GM19351 (cell line): Measurements from ENCODE around the gene TADA2B.

Source experiments
- ATAC-seq: cut with Tn5 transposase; IDR thresholded peaks from one replicate; pipeline ENCODE4 v1.9.1; 2021; ENCODE audit warnings: mild to moderate bottlenecking, moderate library complexity; ENCODE audit not compliant: unreplicated experiment

TADA2B gene

DNA sequence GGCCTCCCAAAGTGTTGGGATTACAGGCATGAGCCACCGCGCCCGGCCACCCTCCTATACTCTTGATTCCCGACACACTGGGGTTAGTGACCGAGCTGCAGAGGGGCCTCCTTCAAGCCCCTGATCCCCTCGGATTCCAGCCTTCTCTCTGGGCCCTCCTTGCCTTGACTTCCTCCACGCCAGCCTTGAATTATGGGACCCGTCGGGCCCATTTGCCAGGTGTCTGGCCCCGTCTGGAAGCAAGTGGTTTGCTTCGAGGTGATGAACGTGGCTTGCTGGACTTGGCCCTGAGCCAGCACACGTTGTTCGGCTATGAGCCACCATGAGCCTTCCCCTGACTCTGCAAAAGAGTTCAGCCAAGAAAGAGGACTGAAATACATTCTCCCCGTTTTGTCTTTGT, 62.1 kb downstream of the TADA2B start:
- ATAC-seq, result no peak

DNA sequence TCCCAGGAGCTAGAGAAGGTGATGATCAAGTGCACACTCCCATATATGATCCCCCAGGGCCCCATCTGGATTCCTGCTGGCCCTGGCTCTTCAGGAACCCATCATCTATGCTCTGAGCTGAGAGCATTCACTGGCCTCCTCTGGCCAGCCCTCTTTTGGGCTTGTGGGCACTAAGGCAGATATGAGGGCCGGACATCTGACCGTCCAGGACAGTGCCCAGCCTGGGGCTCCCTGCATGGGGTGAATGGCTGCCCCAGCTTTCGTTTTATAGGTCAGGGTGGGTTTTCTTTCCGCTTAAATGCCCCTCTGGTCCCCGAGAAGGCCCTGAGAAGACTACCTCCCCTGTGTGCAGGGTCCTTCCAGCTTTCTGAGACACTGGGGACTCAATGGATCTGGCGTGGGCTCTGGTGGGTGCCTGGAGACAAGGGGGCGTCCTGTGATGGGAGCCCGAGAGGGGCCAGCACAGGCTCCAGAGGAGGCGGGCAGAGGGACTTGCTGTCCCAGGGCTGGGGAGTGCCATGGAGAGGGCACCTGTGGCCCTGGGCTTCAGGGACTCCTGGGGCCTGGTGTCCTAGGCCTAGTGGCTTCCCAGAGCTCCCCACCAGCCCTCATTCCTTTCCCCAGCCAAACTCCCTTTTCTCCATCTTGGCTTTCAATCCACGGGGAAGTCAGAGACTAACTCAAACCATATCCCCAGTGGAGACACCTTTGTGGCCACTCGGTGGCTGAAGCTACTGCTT, 64.2 kb downstream of the TADA2B start:
- ATAC-seq, result no peak
